GM19324 (cell line): ENCODE results near the gene TCF20.

Experiments
- ATAC-seq: cut with Tn5 transposase; IDR thresholded peaks from one replicate; pipeline ENCODE4 v1.9.1; 2021; ENCODE audit warnings: mild to moderate bottlenecking, moderate library complexity; ENCODE audit not compliant: unreplicated experiment, low FRiP score

The TCF20 gene

DNA sequence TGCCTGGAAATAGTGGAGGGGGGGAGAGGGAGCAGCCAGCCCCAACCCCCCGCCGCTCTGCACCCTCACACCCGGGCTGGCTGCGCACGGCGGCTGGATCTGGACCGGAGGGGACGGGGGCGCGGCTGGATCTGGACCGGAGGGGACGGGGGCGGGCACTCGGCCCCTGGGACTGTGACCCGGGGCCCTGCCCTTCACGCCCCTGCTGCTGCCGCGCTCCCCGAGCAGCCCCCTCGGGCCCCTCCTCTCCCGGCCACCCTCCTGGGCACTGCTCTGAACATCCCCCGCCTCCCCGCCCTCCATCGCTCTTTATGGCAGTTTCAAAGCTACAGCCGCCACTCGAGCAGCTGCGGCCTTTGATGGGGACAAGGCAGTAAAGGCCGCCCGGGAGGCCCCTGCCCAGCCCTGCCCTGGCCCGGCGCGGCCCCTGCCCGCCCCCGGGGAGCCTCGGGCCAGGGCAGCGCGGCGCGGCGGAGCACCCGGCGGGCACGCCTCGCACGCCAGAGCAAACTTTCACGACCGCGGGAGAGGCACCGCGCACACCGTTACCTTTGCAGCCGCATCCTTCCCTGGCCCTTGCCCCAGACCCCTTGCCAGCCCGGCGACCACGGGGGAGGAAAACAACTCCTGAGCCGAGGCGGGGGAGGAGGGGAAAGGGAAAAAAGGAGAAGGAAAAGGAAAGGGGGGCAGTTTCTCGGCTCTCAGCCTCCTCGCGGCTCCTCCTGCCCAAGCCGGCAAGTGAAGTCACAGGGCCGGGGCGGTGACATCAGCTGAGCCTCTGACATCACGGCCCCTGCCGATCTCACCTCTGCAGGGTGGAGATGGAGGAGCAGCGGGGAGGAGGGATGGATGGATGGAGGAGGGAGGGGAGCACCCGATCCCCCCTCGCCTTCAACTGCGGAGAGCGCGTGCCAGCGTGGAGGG lies 13.1 kb upstream of the TCF20 start:
- no peak for ATAC-seq

DNA sequence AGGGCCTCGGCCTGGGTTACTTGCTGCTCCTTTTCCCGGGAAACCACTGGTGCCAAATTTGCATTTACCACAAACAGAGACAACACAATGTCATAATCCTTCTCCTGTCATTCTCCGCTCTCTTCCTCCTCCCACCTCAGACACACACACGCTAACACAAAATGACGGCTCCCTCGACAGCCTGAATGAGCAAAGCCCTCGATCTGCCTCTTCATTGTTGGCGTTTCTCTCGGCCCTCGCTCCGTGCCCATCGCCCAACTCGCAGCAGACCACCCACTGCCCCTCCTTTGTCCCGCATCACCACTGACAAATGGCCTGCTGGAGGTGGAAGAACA lies 12.5 kb upstream of the TCF20 start:
- ATAC-seq: no peak

DNA sequence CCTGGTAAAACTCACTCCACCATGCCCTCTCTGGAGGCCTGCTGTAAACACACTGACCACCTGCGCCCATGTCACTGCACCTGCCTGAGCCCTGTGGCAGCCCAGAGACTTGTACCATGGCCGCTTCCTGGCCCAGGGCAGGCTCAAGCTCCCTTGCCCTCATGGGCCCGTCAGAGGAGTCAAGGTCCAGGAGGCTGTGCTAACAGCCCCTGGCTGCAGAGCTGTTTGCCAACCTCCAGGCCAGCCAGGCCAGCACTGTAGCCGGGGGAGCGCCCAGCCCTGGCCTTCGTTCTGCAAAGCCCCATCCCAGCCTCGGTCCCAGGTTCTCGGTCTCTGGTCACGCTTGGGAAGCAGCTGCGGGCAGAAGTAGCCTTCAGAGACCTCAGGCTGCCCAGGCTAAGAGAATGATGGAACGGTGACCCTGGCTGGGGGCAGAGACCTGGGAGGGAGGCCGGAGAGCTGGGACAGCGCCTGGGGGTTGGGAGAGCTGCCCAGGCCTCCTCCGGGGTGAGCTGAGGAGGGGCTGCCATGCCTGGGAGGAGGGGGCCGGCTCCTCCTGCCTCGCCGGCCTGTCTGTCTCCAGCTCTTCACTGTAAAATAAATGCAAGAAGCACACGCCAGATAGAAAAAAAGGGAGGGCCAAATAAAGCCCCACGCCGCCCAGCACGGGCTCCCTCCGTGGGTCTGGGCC lies 11.9 kb upstream of the TCF20 start:
- no peak for ATAC-seq

DNA sequence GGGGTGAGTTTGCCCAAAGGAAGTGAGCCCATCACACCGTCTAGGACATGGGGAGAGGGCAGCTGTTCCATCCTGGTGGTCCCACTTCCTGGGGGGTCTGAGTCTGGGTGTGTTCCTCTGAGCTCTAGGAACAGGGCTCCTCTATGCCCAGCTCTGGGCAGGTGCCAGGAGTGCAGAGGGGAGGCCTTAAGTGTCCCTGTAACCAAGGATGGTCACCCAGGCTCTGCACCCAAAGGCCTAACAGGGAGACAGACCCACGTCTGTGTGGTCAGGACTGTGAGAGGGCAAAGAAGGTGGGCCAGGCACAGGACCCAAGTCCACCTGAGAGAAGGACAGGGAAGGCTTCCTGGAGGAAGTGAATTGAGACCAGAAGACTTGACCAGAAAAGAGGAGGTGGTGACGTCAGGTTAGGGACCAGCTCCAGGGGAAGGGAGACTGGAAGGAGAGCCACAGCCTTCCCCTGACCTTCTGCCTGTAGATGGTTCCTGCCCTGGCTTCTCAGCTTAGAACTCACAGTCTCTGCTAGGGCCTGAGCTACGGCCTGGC lies 11.3 kb upstream of the TCF20 start:
- ATAC-seq: no peak

DNA sequence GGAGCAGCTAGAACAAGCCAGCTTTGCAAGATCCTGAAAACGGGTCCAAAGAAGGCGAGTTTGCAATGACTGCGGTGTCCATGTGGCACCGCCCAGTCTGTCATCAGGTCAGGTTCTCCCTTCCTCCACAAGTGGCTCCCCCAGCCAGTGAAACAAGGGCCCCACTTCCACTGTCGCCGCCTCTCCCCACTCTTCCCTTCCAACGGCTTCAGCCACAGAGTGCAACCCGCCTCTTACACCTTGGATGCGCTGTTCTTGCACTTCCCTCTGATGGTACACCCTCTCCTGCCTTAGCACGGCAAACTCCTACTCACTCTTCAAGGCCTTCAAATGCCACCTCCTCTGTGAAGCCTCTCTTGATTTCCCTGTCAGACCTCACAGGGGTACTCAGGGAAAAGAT lies 10.8 kb upstream of the TCF20 start:
- ATAC-seq: no peak

DNA sequence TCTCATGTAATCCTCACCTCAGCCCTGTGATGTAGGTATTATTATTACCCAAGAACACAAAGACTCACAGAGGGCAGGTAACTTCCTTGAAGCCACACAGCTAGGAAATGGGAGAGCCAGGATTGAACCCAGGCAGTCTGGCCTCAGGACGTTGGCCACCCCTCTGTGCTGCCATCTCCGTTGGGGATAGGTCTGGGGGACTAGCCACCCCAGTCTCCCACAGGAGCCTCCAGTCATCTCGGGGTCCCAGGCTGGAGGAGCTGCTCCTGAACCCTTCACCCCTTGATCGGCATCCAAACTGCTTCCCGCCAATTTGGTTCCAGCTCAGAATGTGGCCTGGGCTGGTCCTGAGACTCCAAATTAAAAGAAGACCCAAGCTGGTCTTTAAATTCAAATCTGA lies 10.4 kb upstream of the TCF20 start:
- ATAC-seq: no peak

DNA sequence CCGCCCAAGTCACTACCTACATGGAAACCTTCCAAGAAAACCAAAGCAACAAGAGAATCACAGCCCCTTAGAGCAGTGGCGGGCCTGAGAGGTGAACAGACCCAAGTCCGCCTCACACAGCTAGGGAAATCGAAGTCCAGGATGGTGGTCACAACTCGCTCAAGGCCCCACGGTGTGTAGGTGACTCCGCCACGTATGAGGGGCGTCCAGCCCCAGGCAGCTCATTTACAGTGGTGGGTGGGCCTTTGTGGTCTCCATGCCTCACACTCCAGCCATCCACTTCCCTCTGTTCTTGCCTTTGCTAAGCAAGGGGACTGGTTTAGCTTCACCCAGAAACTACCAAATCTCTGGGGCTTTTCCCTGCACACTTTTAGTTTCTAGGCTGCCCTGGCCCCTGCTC lies 9.7 kb upstream of the TCF20 start:
- no peak for ATAC-seq

DNA sequence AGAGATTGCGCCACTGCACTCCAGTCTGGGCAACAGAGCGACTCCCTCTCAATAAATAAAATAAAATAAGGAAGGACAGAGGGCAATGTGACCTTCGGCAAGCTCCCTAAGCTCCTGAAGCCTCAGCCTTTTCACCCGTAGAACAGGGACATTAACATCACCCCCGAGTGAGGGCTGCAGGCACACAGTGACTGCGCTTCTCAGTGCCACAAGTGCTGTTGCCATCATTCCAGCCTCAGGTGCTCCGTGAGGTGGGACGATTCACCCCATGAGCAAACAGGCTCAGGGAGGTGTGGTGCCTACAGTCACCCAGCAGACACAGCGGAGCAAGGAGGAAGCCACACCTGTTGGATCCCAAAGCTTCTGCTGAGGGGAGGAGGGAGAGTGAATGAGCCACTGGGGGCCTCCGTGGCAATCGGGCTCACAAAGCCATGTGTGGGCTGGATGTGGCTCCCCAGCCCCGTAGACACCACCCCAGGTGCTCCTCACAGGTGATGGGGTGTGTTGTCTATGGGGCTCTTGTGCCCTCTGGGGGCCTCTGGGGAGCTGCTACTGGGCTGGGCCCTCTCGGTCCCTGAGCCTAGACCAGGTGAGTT lies 9.1 kb upstream of the TCF20 start:
- ATAC-seq: no peak

DNA sequence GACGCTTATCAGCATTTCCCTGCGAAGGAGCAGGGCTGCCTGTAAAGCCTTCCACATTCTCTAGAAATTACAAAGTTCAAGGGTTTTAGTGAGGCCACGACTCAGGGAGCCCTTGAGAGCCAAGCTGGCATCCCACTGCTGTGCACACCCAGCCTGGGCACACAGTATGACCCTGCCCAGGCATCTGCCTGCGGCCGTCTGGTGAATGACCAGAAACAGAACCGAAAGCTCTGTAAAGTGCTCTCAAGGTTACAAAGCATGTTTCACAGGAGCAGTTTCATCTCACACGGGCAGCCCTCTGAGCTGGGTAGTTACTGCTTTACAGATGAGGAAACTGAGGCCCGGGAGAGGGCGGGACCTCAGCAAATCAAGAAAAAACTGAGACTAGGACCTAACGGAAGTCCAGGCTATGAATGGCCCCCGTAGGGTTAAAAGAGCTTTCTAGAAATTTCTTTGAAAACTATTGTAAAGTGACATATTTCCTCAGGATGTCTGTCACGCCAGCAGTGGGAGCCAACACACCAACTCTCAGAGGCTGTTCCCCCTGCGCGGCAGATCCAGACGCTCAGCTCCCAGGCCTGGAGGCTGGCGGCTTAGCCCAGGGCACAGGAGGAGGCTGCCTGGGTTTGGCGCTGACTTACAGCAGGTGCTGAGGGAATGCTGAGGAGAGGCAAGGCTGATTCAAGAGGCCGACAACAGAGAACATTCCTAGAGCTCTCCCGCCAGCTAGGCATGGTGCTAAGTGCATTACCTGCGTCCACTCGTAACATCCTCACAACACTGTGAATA lies 7.7 kb upstream of the TCF20 start:
- peak; percentile 50 for ATAC-seq

DNA sequence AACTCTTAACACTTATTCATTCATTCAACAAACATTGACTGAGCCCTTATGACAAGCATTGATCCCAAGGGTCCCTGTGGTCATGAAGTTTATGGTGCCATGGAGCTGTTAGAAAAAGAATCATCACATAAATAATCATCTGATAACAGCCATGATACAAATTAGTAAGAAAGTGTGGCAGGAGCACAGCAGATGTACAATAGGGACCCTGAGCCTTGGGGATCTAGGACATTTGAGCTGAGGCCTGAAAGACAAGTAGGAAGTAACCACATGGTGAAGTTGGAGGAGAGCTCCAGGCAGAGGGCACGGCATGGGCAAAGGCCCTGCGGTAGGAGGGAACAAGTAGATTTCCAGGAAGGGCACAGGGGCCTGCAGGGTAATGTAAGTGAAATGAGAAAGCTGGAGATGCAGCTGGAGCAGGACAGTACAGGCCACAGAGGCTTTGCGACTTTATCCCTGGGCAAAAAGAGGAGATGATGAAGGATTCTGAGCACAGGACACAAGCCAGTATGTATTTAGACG lies 6.8 kb upstream of the TCF20 start:
- ATAC-seq: no peak

DNA sequence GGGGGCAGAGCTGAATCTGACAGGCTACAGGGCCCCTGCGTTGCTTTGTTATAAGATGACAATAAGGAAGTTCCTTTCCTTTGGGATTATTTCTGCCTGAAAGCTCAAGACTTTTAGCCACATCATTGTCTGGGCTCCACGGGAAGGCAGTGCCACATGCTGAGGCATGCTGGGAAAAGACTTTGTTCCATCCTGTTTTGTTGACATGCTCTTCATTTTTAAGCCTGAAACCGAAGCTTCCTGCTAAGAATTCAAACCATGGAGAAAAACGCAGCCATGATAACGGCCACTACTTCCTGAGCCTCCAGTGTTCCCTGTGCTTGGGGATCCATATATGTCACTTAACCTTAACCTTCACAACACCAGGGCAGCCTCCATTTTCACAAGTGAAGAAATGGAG lies 5.5 kb upstream of the TCF20 start:
- ATAC-seq: no peak

DNA sequence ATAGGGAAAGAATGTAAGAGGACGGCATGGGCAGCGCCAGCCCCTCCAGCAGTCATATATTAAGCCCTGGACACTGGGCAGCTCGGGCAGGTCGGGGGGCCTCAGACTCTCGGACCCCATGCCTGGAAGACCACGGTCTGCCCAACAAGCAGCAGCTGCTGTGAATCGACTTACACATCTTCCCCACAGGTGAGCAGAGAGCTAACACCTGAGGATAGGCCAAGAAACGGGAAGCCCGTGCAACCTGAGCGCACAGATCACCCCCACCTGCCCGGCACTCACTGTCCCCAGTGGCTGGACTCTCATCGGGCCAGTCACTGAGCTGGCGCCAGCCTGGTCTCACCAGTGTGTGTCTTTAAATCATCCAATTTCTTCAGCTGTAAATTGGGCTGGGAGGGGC lies 4.7 kb upstream of the TCF20 start:
- ATAC-seq: no peak

DNA sequence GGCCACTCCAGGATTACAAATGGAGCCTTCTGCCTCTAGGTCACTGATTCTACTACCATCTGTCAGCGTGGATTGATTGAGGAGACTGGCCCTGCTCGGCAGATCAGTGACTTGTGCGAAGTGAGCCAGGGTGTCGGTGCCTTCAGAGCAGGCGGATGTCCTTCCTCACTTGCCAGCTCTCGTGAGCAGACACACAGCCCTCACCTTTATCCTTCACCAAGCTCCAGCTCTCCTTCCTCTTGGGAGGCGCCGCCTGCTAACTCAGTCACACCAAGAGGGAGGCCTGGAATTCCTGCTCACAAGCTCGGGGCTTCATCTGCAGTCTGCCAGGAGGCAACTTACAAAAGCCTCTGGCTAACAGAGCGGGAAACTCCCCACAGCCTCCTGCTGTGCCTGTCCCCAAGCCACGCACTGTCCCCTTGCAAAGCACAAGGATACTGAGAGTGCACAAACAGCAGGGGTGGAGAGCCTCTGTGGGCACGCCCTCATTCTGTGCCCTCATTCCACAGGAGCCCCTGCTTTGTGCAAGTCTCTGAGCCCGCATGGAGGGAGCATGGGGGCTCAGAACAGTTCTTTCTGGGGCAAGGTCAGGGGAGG lies 3.5 kb upstream of the TCF20 start:
- no peak for ATAC-seq

DNA sequence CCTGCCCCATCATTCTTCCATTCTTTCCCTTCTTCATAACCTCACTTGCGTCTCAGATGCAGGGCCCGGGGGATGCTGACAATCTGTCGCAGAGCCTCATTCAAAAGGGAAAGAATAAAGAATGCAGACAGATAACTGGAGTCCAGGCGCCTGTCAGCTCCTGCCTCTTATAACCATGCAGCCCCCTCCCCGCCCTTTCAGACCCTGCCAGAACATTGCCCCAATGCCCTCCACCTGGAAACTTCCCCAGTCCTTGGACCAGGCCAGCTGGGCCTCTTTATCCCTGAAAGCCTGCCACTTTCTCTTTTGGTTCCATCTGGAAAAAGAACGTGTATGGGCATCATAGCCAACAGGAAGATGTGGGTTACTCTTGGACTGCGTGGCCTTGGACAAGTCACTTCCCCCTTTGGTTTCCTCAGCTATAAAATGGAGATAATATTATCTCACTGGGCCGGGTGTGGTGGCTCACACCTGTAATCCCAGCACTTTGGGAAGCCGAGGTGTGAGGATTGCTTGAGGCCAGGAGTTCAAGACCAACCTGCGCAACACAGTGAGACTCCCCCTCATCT lies 2.1 kb upstream of the TCF20 start:
- ATAC-seq: no peak

DNA sequence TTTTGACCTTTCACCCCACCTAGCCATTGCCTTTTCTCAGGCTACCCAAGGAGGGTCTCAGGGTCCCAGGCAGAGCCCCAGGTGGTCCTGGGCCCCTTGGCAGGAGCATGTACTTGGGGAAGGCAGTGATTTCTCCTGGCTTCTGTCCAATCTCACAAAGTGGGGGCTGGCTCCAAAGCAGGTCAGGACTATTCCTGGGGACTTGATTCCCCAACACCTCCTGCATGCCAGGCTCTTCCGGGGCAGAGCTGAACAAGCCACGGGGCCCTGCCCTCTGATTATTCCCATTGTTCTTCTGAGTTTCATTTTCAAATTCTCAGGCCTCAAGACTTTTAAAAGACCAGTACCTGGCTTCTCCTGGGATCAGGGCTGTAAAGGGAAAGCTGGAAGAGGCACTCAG lies 1.5 kb upstream of the TCF20 start:
- ATAC-seq: no peak

DNA sequence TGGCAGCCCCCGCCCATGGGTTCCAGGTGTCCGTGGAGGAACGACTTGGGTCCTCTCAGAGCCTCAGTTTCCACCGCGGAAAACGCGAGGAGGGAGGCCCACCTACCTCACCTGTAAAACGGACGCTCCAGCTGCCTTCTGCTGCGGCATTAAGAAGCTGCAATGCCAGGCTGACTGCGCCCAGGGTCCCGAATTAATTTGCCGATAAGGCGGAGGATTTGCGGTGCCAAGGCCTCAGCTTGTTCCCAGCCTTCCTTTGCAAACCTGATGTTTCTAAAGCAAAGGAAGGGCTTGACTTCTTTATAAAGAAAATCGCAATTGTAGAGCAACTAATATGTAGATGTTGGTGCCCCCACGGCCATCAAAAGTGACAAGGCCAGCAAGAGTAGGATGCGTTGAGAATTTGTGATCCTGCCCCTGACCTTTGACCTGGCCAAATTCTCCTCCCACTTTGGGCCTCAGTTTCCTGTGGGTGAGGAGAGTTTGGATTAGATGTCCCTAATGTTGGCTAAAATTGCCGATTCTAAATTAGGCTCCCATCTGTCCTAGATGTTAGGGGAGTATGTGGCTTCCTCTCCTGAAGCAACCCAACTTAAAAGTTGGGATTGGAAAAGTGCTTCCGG lies 849 bp upstream of the TCF20 start:
- ATAC-seq: no peak

DNA sequence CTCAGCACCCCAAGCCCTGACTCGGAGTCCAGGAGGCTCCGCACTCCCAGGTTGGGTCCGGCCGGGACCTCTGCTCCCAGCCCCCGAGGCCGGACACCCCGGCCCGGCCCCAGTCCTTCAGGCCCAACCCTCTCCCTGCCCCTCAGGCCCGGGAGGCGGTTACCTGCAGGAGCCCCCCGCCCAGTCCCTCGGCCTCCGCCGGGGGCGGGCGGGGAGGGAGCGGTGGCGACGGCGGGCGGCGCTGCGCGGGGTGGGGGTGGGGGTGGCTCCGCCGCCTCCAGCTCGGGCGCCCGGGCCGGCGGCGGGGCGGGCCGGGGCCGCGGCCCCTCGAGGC lies 310 bp downstream of the TCF20 start:
- ATAC-seq: peak; percentile 37

DNA sequence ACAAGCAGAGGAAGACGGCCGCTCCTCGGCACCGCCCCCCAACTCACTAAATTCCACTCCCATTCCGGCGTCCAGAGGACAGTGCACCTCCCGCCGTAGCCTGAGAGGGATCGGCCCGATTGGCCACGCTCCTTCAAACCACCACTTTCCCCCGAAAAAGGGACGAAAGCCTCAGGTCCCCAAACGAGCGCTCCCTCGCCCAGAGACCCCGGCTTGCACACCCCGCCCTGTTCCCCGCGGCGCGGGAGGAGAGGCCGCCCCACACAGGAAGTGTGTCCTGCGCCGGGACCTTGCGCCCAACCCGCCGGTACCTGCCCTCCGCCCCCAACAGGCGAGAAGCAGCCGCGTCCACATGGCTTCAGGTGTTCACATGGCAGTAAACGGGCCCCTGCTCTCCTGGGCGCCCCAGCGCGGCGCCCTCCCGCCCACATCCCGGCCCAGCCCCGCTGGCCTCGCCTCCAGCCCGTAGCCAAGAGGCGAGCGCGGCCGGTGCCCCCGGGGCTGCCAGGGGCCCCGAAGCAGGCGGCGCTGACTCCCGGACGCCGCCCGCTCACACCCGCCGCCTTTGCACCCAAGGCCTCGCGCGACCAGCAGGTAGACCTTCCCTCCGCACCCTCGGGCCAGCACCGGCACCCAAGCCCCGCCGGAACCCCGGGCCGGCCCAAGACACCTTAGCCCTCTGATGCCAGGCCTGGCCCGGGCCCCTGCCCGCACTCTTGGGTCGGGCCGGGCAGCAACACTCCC lies 849 bp downstream of the TCF20 start:
- peak; percentile 43 for ATAC-seq
